ENCODE results near the gene LGSN. TPM values are rescaled to one million over a fixed set of nuclear protein-coding genes. Genes with fewer than 3 reads are reported as not detected.

LGSN gene
- total RNA-seq, 1 donor from 2014 or later: not detected

DNA sequence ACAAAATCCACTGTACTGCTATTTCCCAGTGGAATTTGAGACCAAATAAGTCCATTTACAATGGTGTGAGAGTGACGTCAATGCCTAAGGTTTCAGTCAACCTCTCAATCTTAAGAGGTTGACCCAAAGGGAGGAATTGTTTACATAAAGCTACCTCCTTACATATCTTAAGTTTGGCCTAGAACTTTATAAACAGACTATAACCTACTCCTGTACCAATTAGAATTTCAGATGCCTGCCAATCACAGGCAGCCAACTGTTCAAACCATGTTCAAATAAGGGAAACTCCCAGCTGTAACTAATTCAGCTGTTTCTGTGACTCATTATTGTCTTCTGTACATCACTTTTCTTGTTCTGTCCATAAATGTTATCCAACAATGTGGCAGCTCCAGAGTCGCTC is 14.5 kb downstream of the LGSN start:
- intact Hi-C loops (cut with DNase I): no loop called here
- Histone ChIP-seq H3K4me1 (no peaks in the 10 kb centered on the region), H3K9me3 (no peaks in the 10 kb centered on the region), H3K4me3 (no peak overlapping the region), H3K27me3 (no peaks in the 10 kb centered on the region), H3K36me3 (no peaks in the 10 kb centered on the region), H3K27ac (no peak overlapping the region)
- TF ChIP-seq POLR2A (IDR thresholded peaks at IDR 0.05) (no peak), POLR2AphosphoS5 (IDR thresholded peaks at IDR 0.05; ENCODE audit: insufficient read depth in 1 of 2, low read depth in 1 of 2) (no peak)
- TF ChIP-seq, protein P1, sequence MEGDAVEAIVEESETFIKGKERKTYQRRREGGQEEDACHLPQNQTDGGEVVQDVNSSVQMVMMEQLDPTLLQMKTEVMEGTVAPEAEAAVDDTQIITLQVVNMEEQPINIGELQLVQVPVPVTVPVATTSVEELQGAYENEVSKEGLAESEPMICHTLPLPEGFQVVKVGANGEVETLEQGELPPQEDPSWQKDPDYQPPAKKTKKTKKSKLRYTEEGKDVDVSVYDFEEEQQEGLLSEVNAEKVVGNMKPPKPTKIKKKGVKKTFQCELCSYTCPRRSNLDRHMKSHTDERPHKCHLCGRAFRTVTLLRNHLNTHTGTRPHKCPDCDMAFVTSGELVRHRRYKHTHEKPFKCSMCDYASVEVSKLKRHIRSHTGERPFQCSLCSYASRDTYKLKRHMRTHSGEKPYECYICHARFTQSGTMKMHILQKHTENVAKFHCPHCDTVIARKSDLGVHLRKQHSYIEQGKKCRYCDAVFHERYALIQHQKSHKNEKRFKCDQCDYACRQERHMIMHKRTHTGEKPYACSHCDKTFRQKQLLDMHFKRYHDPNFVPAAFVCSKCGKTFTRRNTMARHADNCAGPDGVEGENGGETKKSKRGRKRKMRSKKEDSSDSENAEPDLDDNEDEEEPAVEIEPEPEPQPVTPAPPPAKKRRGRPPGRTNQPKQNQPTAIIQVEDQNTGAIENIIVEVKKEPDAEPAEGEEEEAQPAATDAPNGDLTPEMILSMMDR (IDR thresholded peaks at IDR 0.05): no peak
- no peak for DNase-seq (ENCODE audit: extremely low spot score in 2 of 2)

DNA sequence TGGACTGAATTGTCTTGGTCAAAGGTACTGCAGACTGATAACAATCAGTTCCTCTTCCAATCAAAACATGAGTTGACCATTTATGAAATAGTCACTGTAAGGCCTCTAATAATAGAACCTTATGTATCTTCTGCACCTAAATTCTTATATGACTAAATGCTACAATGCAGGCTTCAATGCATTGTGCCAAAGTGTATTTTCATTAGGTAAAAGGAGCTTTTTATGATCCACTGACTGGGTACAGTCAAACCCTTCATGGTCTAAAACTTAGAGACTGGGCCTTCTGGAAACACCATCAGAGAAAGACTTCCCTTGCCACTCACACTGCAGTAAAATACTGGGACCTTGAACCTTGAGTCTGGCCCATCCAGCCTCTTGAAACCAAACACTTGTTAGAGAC is 16.3 kb downstream of the LGSN start:
- intact Hi-C loops (cut with DNase I): no loop called here

DNA sequence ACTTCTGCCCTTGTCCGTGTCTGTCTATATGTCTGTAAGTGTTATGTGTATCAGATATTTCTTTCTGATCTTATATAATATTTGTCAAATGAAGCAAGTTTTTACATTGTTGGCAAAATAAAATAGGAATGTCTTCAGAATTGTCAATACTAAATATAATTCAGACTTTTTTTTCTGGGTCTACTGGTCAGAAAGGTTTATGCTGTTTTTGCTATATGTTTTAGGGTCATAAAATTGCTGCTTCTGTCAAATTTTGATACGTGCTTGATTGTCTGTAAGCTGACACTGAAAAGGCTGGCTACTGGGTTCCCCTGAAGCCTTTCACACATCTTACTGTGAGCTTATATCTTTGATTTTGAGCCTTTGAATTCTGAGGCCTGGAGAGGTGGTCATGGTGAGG is 20.1 kb downstream of the LGSN start:
- H3K9me3 ChIP-seq: no peaks in the 10 kb centered on the region
- no peak overlapping the region for H3K27ac ChIP-seq
- no peaks in the 10 kb centered on the region for H3K27me3 ChIP-seq
- intact Hi-C loops (cut with DNase I): no loop called here
- no peak overlapping the region for H3K4me3 ChIP-seq
- TF ChIP-seq, protein P1 (IDR thresholded peaks at IDR 0.05): no peak
- TF ChIP-seq POLR2AphosphoS5 (IDR thresholded peaks at IDR 0.05; ENCODE audit: insufficient read depth in 1 of 2, low read depth in 1 of 2) (no peak), POLR2A (IDR thresholded peaks at IDR 0.05) (no peak)
- H3K4me1 ChIP-seq: no peaks in the 10 kb centered on the region
- H3K36me3 ChIP-seq: no peaks in the 10 kb centered on the region
- DNase-seq (ENCODE audit: extremely low spot score in 2 of 2): no peak

More for the DNA sequence above, 16.3 kb downstream of the LGSN start:
- DNase-seq (ENCODE audit: extremely low spot score in 2 of 2): no peak
- Histone ChIP-seq H3K9me3 (no peaks in the 10 kb centered on the region), H3K4me1 (no peaks in the 10 kb centered on the region), H3K27ac (no peak overlapping the region), H3K36me3 (no peaks in the 10 kb centered on the region), H3K27me3 (no peaks in the 10 kb centered on the region), H3K4me3 (no peak overlapping the region)
- TF ChIP-seq, protein P1 (IDR thresholded peaks at IDR 0.05): no peak
- TF ChIP-seq POLR2AphosphoS5 (IDR thresholded peaks at IDR 0.05; ENCODE audit: insufficient read depth in 1 of 2, low read depth in 1 of 2): no peak
- TF ChIP-seq POLR2A (IDR thresholded peaks at IDR 0.05): no peak

DNA sequence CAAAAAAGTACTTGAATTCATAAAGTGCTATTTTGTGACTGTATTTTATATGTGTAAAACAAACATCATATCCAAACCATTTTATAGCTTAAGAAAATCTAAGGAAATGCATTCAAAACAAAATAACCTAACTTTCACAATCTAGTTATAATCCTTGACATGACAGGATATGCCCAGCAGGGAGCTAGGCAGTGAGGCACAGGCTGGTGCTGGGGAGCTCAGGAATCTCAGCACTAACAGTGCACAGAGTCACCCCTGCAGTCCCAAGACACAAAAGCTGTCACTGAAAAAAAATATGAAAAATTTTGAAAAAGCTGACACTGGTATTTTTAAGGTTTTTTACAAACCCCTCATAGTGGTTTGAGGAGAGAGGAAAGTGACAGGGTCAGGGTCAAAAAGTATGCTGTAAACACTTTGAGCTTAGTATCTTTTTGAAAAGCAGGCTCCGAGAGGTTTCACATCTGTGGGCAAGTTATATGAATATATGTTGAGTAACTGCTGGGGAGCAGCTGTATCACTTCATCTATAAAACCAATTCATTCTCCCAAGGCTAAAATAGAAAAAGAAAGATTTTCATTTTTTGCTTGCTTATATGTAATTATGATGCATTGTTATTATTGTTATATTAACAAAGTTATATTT is 24.1 kb downstream of the LGSN start:
- no peak for DNase-seq (ENCODE audit: extremely low spot score in 2 of 2)
- intact Hi-C loops (cut with DNase I): no loop called here

More for the DNA sequence above, 24.1 kb downstream of the LGSN start:
- TF ChIP-seq POLR2AphosphoS5 (IDR thresholded peaks at IDR 0.05; ENCODE audit: insufficient read depth in 1 of 2, low read depth in 1 of 2): no peak
- TF ChIP-seq POLR2A (IDR thresholded peaks at IDR 0.05): no peak
- TF ChIP-seq, protein P1 (IDR thresholded peaks at IDR 0.05): no peak
- Histone ChIP-seq H3K9me3 (no peaks in the 10 kb centered on the region), H3K4me3 (no peak overlapping the region), H3K36me3 (no peaks in the 10 kb centered on the region), H3K27me3 (no peaks in the 10 kb centered on the region), H3K4me1 (no peaks in the 10 kb centered on the region), H3K27ac (no peak overlapping the region)
